HG03097 (cell line): Measurements from ENCODE around the gene WFIKKN2.
"Not testable (repeated sequence)": the region's sequence is repeated elsewhere in the genome, so short reads cannot be mapped to it uniquely, and the experiment has no call there.

Experiments used
- ATAC-seq: cut with Tn5 transposase; IDR thresholded peaks from one replicate; pipeline ENCODE4 v1.9.1; 2021; ENCODE audit not compliant: unreplicated experiment, low FRiP score

Gene WFIKKN2

DNA sequence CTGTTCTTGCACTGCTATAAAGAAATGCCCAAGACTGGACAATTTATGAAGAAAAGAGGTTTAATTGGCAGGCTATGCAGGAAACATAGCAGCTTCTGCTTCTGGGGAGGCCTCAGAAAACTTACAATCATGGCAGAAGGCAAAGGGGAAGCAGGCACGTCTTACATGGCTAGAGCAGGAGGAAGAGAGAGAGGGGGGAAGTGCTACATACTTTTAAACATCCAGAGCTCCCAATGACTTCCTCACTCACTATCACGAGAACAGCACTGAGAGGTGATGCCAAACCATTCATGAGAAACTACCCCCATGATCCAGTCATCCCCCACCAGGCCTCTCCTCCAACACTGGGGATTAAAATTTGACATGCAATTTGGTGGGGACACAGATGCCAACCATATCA lies 13.3 kb downstream of the WFIKKN2 start:
- no peak for ATAC-seq

DNA sequence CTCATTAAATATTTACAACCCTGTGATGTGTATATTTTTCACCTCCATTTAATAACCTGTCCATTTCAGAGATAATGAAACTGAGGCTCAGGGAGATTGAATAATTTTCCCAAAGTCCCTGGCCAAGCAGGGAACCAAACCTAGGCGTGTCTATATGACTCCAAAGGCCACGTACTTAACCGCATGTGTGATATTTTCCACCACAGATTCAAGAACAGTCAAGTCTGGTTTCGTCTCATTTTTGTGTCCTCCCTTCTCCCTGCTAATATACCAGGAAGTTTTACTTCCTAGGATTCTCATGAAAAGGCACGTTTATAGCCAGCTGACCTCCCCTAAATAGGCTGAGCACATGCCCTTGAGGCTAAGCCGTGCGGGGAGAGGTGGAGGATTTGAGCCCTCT lies 15.3 kb downstream of the WFIKKN2 start:
- ATAC-seq = no peak

DNA sequence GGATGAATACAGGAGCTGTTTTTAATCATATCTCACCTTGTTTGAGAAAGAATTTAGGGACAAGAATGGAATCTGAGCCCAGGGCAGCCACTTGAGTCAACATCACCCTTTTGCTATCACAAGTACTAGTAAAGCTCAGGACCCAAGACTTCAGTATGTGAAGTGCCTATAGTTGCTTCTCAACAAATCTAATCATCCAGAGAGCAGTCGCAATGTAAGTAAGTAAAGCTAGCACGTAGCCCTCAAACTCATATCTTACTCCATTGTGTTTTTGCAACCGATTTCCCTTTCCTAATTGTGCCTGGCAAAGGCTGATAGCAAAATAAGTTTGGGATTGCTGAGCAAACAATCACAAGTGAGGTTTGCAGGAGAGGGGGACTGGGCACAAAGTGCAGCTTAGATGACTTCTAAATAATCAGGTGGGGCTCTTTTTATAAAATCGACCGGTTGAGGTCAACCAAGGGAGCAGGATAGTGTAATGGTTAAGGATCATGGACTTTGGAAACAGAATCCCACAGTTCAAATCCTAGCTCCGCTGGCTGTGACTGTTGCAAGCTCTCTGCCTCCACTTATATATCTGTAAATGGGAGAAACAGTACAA lies 17.7 kb downstream of the WFIKKN2 start:
- no peak for ATAC-seq

GRCh38 chr17:50853781-50854180 lies 18.4 kb downstream of the WFIKKN2 start:
- no peak for ATAC-seq

GRCh38 chr17:50855708-50856330 lies 20.4 kb downstream of the WFIKKN2 start:
- no peak for ATAC-seq

DNA sequence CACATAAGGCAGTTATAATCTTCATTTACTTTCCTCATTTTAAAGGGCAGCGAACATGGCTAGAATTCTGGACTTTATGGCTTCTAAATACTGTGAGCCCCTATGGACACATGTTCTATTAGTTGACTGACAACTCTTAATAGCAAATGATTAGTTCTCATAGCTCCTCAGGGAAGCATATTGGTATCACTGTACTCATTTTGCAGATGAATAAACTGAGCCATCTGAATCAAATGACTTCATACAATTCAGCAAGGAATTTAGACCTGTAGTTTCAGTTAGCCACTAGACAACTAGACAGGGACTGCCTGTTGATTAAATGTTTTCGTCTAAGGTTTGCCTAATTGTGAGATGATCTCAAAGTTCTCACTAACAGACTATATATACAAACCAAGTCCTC lies 21.0 kb downstream of the WFIKKN2 start:
- no peak for ATAC-seq

DNA sequence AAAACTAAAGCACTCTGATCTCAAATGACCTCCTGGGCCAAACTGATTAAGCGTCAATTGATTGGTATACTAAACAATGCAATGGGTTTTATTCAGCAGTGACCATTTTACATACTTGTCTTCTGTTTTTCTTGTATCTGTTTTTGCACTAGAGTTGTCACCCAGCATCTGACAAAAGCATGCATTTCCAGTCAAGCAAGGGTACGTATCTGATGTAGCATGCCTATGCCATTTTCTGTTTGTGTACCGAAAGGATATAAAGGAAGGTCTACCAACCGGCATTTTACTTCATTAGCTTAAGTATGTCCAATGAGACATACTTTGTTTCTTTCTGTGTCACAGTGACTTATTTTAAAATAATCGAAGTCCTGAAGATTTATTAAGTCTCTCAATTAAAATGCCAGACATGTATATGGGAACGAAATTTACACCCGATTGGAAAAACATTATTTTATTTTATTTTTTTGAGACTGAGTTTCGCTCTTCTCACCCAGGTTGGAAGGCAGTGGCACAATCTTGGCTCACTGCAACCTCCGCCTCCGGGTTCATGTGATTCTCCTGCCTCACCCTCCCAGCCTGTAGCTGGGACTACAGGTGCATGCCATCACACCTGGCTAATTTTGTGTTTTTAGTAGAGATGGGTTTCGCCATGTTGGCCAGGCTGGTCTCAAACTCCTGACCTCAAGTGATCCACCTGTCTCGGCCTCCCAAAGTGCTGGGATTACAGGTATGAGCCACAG lies 23.3 kb downstream of the WFIKKN2 start:
- ATAC-seq = no peak

GRCh38 chr17:50859727-50860126 lies 24.3 kb downstream of the WFIKKN2 start:
- ATAC-seq = not testable (repeated sequence)

GRCh38 chr17:50861334-50861676 lies 25.9 kb downstream of the WFIKKN2 start:
- ATAC-seq = no peak

GRCh38 chr17:50861822-50862528 lies 26.6 kb downstream of the WFIKKN2 start:
- ATAC-seq = no peak

GRCh38 chr17:50863221-50863843 lies 27.9 kb downstream of the WFIKKN2 start:
- ATAC-seq = no peak

DNA sequence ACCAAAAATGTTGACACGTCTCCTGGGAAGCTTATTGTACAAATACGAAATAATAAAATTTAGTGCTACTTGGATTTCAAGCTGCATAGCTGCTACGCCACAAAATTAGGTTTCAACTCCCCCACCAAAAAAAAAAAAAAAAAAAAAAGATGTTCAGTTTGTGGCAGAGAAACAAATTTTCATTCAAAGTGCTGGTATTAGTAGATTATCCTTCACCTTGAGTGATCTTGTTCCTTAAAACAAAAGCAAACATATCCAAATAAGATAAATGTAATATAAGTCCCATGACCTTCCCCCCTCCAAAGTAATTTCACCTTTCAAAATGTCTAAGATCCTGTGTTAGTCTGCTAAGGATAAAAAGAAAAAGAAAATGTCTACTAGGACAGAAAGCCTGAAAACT lies 28.5 kb downstream of the WFIKKN2 start:
- ATAC-seq = no peak

DNA sequence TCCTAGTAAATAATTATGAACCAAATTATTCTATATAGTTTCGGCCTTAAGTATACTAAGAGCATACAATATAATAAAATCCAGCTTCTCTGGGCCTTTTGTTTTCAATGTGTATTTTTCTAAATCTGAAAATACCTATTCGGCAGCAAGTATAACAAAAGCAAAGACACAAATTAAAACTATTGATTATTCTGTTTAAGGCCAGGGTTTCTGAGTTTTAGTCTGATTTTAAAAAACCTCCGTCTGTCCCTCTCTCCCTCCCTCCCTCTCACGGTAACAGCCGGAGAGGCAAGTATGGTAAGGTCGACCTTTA lies 29.3 kb downstream of the WFIKKN2 start:
- ATAC-seq = no peak

DNA sequence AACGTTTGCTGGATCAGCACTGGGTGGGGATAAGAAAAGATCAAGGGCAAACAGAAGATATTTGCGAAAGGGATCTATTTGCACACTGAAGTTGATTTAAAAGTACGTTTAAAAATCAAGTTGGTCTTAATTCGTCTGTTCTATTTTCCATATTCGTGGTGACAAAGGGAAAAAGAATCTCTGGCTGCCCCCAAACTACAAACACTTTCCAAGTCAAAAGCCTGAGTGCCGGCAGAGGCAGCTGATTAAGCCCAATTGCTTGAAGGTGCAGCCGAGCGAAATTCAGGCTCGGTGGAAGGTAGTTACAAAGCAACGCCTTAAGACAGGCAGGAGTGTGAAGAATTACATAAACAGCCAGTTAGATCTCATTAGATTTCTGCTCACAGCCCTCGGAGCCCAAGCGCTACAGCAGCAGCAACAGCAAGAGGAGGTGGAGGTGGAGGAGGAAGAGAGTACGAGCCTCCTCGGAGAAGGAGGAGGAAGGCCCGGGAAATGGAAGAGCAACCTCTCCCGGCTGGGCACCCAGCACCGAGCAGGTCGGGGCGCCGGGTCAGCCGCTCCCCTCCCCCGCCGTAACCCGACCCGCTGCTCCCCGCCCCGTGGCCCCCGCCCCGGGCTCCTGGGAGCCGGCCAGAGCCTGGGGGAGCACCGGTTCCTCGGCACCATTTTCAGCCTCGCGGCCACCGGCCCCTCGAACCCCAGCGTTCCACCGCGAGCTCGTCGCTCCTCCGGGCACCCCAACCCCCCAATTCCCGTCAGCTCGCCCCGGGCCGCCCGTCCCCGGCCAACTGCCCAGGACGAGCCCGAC lies 29.9 kb downstream of the WFIKKN2 start:
- ATAC-seq = peak; percentile 13

DNA sequence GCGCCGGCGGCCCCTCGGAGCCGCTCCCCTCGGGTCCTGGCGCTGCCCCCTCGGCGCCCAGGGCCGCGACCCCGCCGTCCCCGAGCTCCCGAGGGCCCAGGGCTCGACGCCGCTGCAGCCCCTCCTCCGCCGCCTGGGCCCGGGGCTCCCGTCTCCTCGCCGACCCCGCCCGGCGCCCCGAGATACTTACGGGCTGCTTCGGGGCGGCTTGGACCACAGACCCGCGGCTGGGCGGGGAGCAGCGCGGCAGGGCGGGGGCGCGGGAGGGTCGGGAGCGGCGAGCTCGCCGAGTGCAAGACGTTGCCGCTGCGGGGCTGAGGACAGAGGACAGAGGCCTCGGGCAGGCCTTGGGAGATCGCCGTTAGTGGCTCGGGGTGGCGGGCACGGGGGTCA lies 30.5 kb downstream of the WFIKKN2 start:
- no peak for ATAC-seq

DNA sequence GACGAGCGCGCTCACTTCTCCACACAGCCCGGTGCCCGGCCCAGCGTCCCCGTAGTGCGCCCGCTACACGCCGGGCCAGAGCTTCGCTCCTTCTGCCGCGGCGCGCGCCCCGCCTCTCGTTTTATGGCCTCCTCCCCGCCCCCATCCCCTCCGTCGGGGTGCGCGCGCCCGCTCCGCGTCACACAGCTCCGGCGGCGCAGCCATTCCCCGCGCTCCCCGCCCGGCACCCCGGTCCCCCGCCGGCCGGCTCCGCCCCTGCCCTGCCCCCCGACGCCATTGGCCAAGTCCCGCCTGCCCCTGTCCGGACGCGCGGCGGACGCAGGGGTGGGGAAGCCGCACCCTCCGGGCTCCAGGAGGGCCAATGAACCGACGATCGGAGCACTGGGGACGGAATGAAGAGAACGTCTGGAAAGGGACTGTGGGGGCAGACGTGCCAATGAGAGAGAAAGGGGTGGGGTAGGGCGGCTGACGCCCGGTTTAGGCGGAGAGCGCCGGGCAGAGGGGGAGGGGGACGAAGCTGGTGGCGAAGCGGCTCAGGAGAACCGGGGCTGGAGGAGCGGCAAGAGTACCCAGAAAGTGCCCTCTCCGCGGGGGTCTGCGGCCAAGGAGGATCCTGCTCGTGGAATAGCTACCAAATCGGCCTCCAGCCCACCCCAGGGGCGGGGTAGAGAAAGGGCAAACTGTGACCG lies 31.0 kb downstream of the WFIKKN2 start, which contains the start of gene TOB1:
Gene TOB1 (minus strand): TSS at position 94 of the 689 bp plus-strand sequence. CDS start 2,337 bp downstream, outside the sequence.
- peak; percentile 57 for ATAC-seq

DNA sequence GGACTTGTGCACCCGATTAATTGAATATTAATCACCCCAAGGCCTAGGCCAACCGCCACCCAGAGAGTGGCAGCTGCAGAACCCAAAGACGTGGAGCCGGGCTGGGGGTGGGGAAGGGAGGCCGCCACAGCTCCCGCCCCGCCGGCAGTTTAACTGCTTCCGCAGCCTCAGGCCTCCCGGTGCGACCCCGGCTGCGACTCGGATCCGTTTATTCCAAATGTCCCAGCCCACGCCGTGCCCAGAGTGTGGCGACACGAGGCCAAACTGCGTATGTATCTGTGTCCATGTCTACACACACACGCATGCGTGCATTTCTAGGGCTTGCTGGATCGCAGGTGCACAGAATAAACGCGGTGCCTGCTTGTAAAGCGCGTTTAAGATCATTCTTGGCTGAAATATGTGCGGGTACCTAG lies 31.6 kb downstream of the WFIKKN2 start:
- peak; percentile 4 for ATAC-seq

DNA sequence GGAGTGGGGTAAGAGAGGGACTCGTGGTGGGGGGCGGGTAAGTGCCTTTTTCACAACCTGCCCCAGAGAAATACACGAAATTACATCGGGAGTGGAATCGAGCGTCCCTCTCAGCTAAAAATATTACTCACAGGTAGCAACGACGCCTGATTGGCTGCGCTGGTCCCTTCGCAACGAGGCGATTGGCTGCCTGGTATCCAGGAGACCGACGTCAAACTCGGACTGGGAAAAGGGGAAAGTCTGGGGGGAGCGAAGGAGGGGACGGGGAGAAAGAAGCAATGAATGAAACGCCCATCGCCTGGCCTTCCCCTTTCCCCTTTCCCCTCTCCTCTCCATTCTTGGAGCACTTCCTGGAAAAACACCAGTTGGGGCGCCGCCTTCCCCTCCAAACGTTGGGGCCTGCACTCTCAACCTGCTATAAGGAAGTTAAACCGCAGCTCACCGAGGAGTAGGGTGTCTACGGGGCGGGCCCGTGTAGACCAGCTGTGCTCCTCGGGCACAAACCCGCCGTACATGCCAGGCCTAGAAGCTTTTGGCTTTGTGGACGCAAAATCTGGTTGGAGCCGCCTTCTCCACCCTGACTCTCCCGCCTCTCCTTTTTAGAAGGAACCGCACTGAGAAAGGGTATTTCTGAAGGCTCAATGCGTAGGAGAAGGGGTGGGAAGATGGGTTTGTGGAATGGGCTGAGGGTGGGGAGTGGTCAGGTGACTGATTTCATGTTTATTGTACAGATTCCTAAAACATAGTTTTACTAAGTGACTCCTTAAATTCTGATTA lies 32.2 kb downstream of the WFIKKN2 start:
- peak; percentile 31 for ATAC-seq

- no peak for ATAC-seq
Observed at GRCh38 chr17:50868140-50868438, 32.7 kb downstream of the WFIKKN2 start.
